KG1 (cell line): ENCODE measurements around the gene TMEM221.

ENCODE experiments used
- DNase-seq: peaks from one replicate; lab custom pipeline; 2025; lab: John Stamatoyannopoulos, UW

The TMEM221 gene

DNA sequence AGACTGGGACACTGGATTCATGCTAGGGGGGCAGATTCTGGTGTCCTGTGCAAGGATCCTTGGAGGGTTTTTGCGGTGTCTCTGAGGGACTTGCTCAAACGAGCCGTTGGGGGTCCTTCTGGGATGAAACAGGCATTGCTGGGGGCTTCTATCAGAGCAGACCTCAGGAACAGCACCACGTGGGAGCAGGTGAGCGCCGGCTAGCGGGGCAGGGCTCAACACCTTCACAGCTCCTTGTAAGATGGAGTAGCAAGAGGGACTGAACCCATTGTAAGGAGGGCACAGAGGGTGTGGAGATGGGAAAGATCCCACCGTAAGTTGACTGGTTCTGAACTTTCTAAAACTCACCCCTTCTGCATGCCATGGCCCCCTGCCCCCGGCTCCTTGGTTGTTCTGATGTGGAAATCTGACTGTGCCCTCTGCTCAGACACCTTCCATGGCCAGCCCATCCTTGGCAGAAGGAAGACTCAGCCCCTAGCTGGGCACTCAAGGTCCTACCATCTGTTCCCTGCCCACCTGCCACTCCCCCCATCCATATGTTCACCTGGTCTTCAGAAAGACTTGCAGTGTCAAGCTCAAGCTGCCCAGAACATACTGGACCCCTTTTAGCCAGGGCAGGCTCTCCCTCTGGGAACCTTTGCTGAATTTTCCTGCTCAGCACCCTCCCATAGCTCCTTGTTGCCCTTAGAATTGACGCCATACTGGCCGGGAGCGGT lies 23.1 kb upstream of the TMEM221 start:
- DNase-seq = no peak

DNA sequence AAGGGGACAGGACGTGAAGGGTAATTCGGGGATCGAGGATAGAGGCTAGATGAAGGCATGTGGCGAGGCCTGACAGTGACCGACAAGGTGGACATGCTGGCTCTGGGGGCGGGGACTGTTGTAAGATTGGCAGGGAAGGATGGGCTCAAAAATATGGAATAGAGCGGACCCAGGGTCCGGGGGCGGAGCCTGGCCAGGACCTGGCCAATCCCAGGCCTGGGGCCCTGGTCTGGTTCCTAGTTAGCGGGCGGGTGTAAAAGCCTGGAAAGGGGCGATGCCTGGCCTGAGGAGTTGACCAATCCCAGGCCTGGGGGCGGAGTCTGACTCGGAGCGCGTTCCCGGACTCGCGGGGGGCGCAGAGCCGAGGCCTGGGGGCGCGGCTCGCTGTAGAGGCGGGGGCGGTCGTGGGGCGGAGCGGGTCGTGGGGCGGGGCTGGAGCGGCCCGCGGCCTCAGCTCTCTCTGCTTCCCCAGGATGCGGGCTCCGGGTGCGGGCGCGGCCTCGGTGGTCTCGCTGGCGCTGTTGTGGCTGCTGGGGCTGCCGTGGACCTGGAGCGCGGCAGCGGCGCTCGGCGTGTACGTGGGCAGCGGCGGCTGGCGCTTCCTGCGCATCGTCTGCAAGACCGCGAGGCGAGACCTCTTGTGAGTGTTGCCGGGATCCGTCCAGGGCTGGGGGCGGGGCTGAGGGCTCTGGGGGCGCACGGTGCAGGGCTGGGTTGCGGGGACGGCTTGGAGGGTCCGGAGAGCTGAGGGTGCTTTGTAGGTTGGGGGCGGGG lies 21.8 kb upstream of the TMEM221 start, which contains the start of gene SLC27A1:
SLC27A1 (plus strand) TSS at position 457 of the 774 bp plus-strand sequence; CDS start at position 474, 17 bp downstream.
- DNase-seq = peak; percentile 92

- DNase-seq = no peak
These were observed 21.1 kb upstream of the TMEM221 start for GRCh38 chr19:17469481-17470067.

DNA sequence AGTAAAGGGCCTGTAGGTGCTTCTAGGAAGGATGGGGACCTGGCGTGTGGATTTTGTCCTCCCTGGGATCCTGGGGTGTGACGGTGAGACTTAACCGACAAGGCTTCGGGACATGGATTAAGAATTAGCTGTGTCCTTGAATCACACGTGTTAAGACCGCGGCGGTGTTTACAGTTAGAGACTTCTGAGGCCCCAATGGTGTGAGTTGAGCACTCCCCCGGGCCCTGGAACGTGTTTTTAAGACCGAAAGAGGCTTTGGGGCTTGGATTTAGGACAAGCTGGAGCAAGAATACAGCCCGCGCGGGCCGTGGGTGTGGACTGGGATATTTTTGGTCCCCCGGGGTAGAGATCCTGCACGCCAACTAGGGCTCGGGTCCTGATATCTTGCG lies 20.6 kb upstream of the TMEM221 start:
- no peak for DNase-seq

- no peak for DNase-seq
These were observed 20.0 kb upstream of the TMEM221 start for GRCh38 chr19:17468302-17469091.

GRCh38 chr19:17467471-17468301 lies 19.2 kb upstream of the TMEM221 start:
- no peak for DNase-seq

DNA sequence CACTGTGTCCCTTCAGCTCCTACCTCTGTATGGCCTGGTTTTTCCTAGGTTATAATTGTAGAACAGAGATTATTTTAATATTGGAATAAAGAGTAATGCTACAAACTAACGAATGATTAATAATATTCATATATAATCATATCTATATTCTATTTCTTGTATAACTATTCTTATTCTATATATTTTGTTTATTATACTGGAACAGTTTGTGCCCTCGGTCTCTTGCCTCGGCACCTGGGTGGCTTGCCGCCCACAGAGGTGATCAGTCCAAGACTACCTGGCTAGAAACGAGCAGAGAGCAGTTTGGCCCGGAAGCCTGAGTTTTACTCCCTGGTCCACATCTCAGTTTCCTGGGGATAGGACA lies 18.0 kb upstream of the TMEM221 start:
- DNase-seq = no peak

DNA sequence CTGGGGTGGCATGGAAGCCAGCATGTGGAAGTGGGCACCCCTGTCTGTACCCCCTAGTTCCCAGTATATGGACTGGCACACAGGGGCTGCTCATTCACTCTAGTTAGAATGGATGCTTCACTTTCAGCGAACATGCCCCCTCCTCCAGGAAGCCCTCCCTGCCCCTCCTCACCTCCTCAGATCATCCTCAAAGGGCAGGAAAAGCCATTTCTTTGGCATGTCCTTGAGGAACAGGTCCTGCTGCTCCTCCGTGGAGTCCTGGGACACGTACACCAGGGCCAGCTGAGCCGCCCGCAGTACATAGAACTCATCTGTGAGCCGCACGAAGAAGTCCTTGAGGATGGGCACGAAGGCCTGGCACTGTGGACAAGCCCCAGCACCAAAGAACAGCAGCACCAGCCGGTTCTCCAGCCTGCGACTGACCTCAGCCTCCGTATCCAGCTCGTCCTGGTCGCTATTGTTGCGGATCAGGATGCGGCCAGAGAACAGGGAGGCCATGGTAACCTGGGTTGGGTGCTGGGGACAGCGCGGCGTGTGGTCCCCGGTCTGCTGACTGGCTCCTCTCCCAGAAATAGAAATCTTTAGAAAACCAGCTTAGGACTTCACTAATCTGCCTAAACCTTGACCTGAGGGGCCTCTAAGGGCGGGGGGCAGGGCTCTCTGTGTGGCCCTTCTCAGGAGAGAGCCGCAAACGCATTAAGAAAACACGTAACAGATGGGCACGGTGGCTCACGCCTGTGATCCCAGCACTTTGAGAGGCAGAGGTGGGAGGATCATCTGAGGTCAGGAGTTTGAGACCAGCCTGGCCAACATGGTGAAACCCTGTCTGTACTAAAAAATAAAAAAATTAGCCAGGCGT lies 12.1 kb upstream of the TMEM221 start, which contains the start of gene NXNL1:
NXNL1 (minus strand) TSS at position 555 of the 859 bp plus-strand sequence; CDS start at position 498, 57 bp downstream.
- no peak for DNase-seq

DNA sequence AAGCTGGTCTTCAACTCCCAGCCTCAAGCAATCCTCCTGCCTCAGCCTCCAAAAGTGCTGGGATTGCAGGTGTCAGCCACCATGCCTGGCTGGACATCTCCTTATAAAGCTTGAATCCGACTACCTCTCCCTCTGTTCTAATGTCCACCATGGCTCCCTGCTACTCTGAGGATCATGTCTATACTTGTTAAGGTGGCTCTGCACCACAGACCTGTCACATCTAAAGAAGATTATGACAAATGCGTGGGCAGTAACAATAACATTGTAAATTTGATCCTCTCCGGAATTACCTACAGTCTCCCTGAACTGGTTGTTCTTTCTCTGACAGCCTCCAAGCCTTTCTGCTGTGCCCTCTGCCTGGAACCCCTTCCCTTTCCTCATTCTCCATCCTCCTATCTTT lies 10.5 kb upstream of the TMEM221 start:
- no peak for DNase-seq

- DNase-seq = no peak
These were observed 9.1 kb upstream of the TMEM221 start for GRCh38 chr19:17457616-17458015.

DNA sequence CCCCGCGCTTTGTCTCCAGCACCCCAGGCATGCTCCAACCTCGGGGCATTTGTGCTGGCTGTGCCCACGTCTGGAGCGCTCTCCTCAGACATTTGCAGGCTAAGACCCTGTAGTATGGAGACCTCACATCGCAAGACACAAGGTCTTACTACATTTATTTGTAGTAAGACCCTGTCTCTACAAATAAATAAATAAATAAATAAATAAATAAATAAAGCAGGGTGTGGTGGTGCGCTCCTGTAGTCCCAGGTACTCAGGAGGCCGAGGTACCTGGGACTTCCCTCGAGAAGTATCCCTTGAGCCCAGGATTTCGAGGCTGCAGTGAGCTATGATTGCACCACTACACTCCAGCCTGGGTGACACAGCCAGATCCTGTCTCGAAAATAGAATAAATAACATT lies 7.7 kb upstream of the TMEM221 start:
- DNase-seq = no peak

DNA sequence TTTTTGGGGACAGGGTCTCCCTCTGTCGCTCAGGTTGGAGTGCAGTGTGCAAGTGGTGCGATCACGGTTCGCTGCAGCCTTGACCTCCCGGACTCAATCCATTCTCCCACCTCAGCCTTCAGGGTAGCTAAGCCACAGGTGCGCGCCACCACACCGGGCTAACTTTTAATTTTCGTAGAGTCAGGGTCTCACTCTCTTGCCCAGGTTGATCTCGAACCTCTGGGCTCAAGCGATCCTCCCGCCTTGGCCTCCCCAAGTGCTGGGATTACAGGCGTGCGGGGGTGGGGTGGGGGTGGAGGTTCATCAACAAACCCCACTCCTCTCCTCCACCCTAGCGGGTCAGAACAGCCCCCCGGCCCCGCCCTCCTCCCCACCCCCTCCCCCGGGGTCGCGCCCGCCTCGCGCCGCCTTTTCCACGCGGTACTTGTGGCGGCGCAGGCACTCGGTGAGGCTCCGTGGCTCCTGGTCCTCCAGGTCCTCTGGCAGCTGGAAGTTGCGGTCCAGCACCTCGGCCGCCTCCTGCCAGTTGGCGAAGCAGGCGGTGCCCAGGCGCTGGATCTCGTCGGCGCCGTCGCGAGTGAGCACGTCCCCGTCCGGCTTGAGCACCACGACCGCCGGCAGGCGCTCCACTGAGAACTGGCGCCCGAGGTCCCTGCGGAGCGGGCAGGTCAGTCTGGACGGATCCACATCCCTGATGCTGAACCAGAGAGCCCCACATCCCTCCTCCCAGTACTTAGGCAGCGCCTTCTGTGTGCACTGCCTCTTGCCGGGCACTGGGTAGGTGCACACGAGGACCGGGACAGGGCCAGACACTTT lies 7.0 kb upstream of the TMEM221 start:
- no peak for DNase-seq

- DNase-seq = no peak
These were observed 6.2 kb upstream of the TMEM221 start for GRCh38 chr19:17454576-17455071.

GRCh38 chr19:17451820-17452219 lies 3.4 kb upstream of the TMEM221 start:
- no peak for DNase-seq

- peak; percentile 15 for DNase-seq
These were observed 2.0 kb upstream of the TMEM221 start for GRCh38 chr19:17450264-17451075.

- DNase-seq = no peak
These were observed 751 bp downstream of the TMEM221 start for GRCh38 chr19:17447704-17448130.

DNA sequence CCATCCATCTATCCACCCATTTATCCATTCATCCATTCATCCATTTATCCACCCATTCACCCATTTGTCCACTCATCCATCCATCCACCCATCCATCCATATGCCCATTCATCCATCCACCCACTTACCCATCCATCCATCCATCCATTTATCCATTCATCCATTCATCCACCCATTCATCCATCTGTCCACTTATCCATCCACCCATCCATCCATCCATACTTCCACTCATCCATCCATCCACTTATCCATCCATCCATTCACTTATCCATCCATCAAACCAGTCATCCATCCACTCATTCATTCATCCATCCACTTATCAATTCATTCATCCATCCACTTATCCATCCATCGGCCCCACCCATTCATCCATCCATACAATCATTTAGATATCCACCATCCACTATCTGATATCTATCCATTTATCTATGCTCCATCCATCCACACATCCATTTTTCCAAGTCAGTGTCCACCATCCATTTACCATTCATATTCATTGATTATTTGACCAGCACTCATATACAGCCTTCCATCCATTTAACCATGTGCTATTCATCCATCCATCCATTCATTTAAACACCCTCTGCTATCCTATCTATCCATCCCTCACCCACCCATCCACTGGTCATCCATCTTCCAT lies 2.8 kb downstream of the TMEM221 start:
- DNase-seq = no peak
